Measurements from ENCODE around the gene IL1RAPL1. TPM values are rescaled to one million over a fixed set of nuclear protein-coding genes. Genes with fewer than 3 reads are reported as not detected.

The IL1RAPL1 gene
- total RNA-seq, result under 1 TPM; 0.18 to 0.31 TPM
- long read RNA-seq, result 0 reads

- ATAC-seq (peak; percentile 41), DNase-seq (no peak)
- intact Hi-C loops (cut with DNase I, micrococcal nuclease), result no loop called here
These were observed at the start of gene IL1RAPL1 for GRCh38 chrX:28586981-28587551. Gene IL1RAPL1, plus strand, starts transcription at chrX:28587446.

- ATAC-seq, result no peak
These were observed 44.5 kb upstream of the IL1RAPL1 start for GRCh38 chrX:28542791-28543190.

GRCh38 chrX:28549838-28550237 lies 37.4 kb upstream of the IL1RAPL1 start:
- intact Hi-C loops (cut with DNase I, micrococcal nuclease), result no loop called here
- ATAC-seq, result no peak

More at GRCh38 chrX:28542791-28543190, 44.5 kb upstream of the IL1RAPL1 start:
- no peak for DNase-seq
- intact Hi-C loops (cut with DNase I, micrococcal nuclease), result no loop called here

GRCh38 chrX:28550331-28550872 lies 36.8 kb upstream of the IL1RAPL1 start:
- ATAC-seq, result no peak
- DNase-seq, result no peak
- intact Hi-C loops (cut with DNase I, micrococcal nuclease), result no loop called here

More at GRCh38 chrX:28549838-28550237, 37.4 kb upstream of the IL1RAPL1 start:
- DNase-seq, result no peak

GRCh38 chrX:28552322-28552721 lies 34.9 kb upstream of the IL1RAPL1 start:
- DNase-seq, result no peak
- intact Hi-C loops (cut with DNase I, micrococcal nuclease), result no loop called here
- no peak for ATAC-seq

- intact Hi-C loops (cut with DNase I, micrococcal nuclease), result no loop called here
- DNase-seq (no peak), ATAC-seq (no peak)
These were observed 34.1 kb upstream of the IL1RAPL1 start for GRCh38 chrX:28552882-28553829.

GRCh38 chrX:28576117-28576516 lies 11.1 kb upstream of the IL1RAPL1 start:
- intact Hi-C loops (cut with DNase I, micrococcal nuclease), result no loop called here
- ATAC-seq (no peak), DNase-seq (no peak)

GRCh38 chrX:28581522-28581921 lies 5.7 kb upstream of the IL1RAPL1 start:
- intact Hi-C loops (cut with DNase I, micrococcal nuclease), result no loop called here
- DNase-seq (no peak), ATAC-seq (no peak)

- DNase-seq (no peak), ATAC-seq (no peak)
- intact Hi-C loops (cut with DNase I, micrococcal nuclease), result no loop called here
These were observed 4.7 kb upstream of the IL1RAPL1 start for GRCh38 chrX:28582511-28582910.

- intact Hi-C loops (cut with DNase I, micrococcal nuclease), result no loop called here
- no peak for ATAC-seq
These were observed 3.2 kb upstream of the IL1RAPL1 start for GRCh38 chrX:28584025-28584424.

GRCh38 chrX:28585767-28586166 lies 1.5 kb upstream of the IL1RAPL1 start:
- intact Hi-C loops (cut with DNase I, micrococcal nuclease), result no loop called here
- DNase-seq (no peak), ATAC-seq (no peak)

More at GRCh38 chrX:28584025-28584424, 3.2 kb upstream of the IL1RAPL1 start:
- no peak for DNase-seq

- DNase-seq (no peak), ATAC-seq (no peak)
- intact Hi-C loops (cut with DNase I, micrococcal nuclease), result no loop called here
These were observed 960 bp upstream of the IL1RAPL1 start for GRCh38 chrX:28586286-28586685.

- no peak for ATAC-seq
- DNase-seq, result no peak
- intact Hi-C loops (cut with DNase I, micrococcal nuclease), result no loop called here
These were observed 1.8 kb downstream of the IL1RAPL1 start for GRCh38 chrX:28589046-28589445.

GRCh38 chrX:28590396-28590795 lies 3.1 kb downstream of the IL1RAPL1 start:
- no peak for DNase-seq
- ATAC-seq, result no peak
- intact Hi-C loops (cut with DNase I, micrococcal nuclease), result no loop called here

GRCh38 chrX:28591542-28591941 lies 4.3 kb downstream of the IL1RAPL1 start:
- DNase-seq (no peak), ATAC-seq (no peak)
- intact Hi-C loops (cut with DNase I, micrococcal nuclease), result no loop called here

GRCh38 chrX:28595346-28595745 lies 8.1 kb downstream of the IL1RAPL1 start:
- ATAC-seq, result no peak
- DNase-seq, result no peak
- intact Hi-C loops (cut with DNase I, micrococcal nuclease), result no loop called here

GRCh38 chrX:28599957-28600356 lies 12.7 kb downstream of the IL1RAPL1 start:
- intact Hi-C loops (cut with DNase I, micrococcal nuclease), result no loop called here
- ATAC-seq (no peak), DNase-seq (no peak)

GRCh38 chrX:28609003-28609402 lies 21.8 kb downstream of the IL1RAPL1 start:
- intact Hi-C loops (cut with DNase I, micrococcal nuclease), result no loop called here
- DNase-seq (no peak), ATAC-seq (no peak)

GRCh38 chrX:28609917-28610613 lies 22.8 kb downstream of the IL1RAPL1 start:
- no peak for ATAC-seq
- DNase-seq, result no peak
- intact Hi-C loops (cut with DNase I, micrococcal nuclease), result no loop called here

Data from left colon (tissue), 2 donors.